ENCODE results near the gene USH2A.

DNA sequence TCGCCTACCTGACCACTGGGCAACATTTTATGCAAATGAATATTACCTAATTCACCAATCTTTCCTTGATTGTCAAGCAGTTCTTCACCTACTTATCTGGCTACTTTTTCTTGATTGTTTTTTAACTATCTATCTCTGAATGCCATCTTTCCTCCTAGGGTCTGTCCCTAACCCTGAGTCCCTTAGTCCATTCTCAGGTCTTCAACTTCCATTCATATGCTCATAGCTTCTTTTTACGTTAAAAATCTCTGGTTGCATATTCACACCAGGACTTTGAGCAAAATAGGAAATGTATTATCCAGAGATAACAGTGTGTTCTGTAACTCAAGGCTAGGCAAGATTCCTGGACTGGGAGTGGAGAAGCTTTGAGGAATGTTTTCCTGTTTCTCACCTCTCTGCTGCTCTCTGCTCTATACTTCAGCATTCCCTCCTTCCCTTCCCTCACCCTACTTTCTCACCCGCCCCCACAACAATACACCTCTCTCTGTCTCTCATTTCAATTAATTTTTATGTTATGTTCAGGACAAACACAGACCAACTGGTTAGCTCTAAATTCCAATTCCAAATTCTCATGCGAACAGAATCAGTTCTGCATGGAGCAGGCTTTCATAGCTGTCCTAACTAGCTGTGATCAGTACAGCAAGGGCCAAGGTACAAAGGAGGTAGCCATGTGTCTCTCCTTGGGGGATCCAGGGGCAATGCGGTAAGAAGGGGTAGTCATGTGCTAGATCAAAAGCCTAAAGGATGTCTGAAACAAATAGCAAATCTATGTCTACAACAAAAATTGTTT lies 278.4 kb downstream of the USH2A start:
- TF ChIP-seq, protein P1, sequence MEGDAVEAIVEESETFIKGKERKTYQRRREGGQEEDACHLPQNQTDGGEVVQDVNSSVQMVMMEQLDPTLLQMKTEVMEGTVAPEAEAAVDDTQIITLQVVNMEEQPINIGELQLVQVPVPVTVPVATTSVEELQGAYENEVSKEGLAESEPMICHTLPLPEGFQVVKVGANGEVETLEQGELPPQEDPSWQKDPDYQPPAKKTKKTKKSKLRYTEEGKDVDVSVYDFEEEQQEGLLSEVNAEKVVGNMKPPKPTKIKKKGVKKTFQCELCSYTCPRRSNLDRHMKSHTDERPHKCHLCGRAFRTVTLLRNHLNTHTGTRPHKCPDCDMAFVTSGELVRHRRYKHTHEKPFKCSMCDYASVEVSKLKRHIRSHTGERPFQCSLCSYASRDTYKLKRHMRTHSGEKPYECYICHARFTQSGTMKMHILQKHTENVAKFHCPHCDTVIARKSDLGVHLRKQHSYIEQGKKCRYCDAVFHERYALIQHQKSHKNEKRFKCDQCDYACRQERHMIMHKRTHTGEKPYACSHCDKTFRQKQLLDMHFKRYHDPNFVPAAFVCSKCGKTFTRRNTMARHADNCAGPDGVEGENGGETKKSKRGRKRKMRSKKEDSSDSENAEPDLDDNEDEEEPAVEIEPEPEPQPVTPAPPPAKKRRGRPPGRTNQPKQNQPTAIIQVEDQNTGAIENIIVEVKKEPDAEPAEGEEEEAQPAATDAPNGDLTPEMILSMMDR (IDR thresholded peaks at IDR 0.05), result no peak
- no peak for TF ChIP-seq POLR2A (IDR thresholded peaks at IDR 0.05)

Measured in lower leg skin (tissue), 3 donors.